ENCODE data around the gene CELSR1. TPM values are rescaled to one million over a fixed set of nuclear protein-coding genes. Genes with fewer than 3 reads are reported as not detected.

CELSR1 gene
- polyA plus RNA-seq, 1 experiment, result 1.0 TPM

- ChIA-PET POLR2A (no interaction called here), CTCF (no interaction called here)
- no peak for DNase-seq (ENCODE audit: low read depth)
- H3K27me3 ChIP-seq (ENCODE audit: control insufficient read depth, insufficient read depth, low read length), result peaks cover 2% of the 10 kb centered on the region; the same call in 1 of the 2 replicates
- no peak overlapping the region for H3K4me3 ChIP-seq (ENCODE audit: low read depth, low read length)
- TF ChIP-seq CTCF (IDR thresholded peaks at IDR 0.05; ENCODE audit: insufficient read depth, low read depth, low read length), result no peak
- no peaks in the 10 kb centered on the region for H3K36me3 ChIP-seq (ENCODE audit: control insufficient read depth, insufficient read depth, low read length)
Observed at GRCh38 chr22:46432164-46433068, 105.0 kb downstream of the CELSR1 start.

DNA sequence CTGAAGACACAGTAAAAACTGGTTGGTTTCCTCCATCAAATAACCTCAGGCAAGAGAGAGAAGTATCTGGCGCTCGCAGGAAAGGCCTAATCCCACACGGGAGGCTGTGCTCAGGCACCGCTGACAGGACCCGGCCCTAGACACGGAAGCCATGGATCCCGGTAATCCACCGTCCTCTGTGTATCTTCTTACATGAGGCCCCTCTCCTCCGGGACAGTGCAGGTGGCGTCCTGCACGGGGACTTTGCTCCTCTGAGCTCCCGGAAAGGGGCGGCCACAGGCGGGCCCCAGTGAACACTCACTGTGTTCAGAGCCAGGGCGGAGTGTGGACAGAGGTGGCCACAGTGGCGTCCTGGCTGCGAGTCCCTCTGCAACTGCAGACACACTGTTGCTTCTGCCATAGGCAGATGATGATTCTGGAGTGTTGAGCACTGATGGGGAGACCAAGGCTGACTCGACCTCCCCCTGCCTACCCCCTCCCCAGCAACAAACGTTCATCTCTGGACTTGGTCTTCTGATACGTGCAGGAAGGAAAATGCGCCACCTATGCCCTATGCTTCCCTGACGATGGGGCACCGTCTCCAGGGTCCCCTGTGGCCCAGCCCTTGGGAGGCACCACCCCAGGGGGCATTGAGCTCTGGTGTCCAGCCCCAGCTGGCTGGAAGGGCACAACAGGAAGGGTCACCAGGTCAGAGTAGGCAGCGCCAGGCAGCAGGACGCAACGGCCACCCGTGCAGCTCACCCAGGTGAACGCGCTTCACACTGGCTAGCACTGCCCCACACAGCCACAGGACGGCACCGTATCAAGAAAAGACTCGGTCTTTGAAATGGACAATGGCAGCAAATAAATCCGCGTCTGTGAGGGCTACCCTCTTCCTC lies 106.2 kb downstream of the CELSR1 start:
- no peak for TF ChIP-seq CTCF (IDR thresholded peaks at IDR 0.05; ENCODE audit: insufficient read depth, low read depth, low read length)
- ChIA-PET POLR2A (no interaction called here), CTCF (no interaction called here)
- H3K4me3 ChIP-seq (ENCODE audit: low read depth, low read length), result no peak overlapping the region
- peaks cover 2% of the 10 kb centered on the region; the same call in 1 of the 2 replicates for H3K27me3 ChIP-seq (ENCODE audit: control insufficient read depth, insufficient read depth, low read length)
- no peaks in the 10 kb centered on the region for H3K36me3 ChIP-seq (ENCODE audit: control insufficient read depth, insufficient read depth, low read length)
- DNase-seq (ENCODE audit: low read depth), result no peak

- no peak for DNase-seq (ENCODE audit: low read depth)
- no peak for TF ChIP-seq CTCF (IDR thresholded peaks at IDR 0.05; ENCODE audit: insufficient read depth, low read depth, low read length)
- no peaks in the 10 kb centered on the region for H3K36me3 ChIP-seq (ENCODE audit: control insufficient read depth, insufficient read depth, low read length)
- no peak overlapping the region for H3K4me3 ChIP-seq (ENCODE audit: low read depth, low read length)
- POLR2A ChIA-PET, result no interaction called here
- CTCF ChIA-PET, result no interaction called here
- H3K27me3 ChIP-seq (ENCODE audit: control insufficient read depth, insufficient read depth, low read length), result peaks cover 2% of the 10 kb centered on the region; the same call in 1 of the 2 replicates
Observed at GRCh38 chr22:46429325-46429853, 108.0 kb downstream of the CELSR1 start.

GRCh38 chr22:46428602-46429324 lies 108.7 kb downstream of the CELSR1 start:
- ChIA-PET POLR2A (no interaction called here), CTCF (no interaction called here)
- DNase-seq (ENCODE audit: low read depth), result no peak
- TF ChIP-seq CTCF (IDR thresholded peaks at IDR 0.05; ENCODE audit: insufficient read depth, low read depth, low read length), result no peak
- Histone ChIP-seq H3K4me3 (ENCODE audit: low read depth, low read length) (no peak overlapping the region), H3K27me3 (ENCODE audit: control insufficient read depth, insufficient read depth, low read length) (peaks cover 2% of the 10 kb centered on the region; the same call in 1 of the 2 replicates), H3K36me3 (ENCODE audit: control insufficient read depth, insufficient read depth, low read length) (no peaks in the 10 kb centered on the region)
